ENCODE data around the gene NFATC3. TPM values are rescaled to one million over a fixed set of nuclear protein-coding genes. Genes with fewer than 3 reads are reported as not detected.

Gene NFATC3
- total RNA-seq, 1 donor from 2014 or later, result 34.2 TPM

- DNase-seq (ENCODE audit: low spot score), result no peak
- H4K20me1 ChIP-seq (ENCODE audit: low read depth), result peaks cover 22% of the 10 kb centered on the region
- no peaks in the 10 kb centered on the region for H3K36me3 ChIP-seq
- Mint-ChIP-seq H3K4me1 (peaks cover 4% of the 10 kb centered on the region), H3K4me3 (no peak overlapping the region), H3K27ac (peak overlapping the region; percentile 24), H3K27me3 (ENCODE audit: insufficient read depth, low read depth) (peaks cover 26% of the 10 kb centered on the region), H3K36me3 (peaks cover 4% of the 10 kb centered on the region), H3K9me3 (no peaks in the 10 kb centered on the region)
- no peak overlapping the region for H2AFZ ChIP-seq (replicated peaks)
- H3F3A ChIP-seq (ENCODE audit: low read depth), result peaks cover 29% of the 10 kb centered on the region
- H3K4me1 ChIP-seq, result peaks cover 12% of the 10 kb centered on the region
- H3K9ac ChIP-seq, result no peak overlapping the region
- no peak overlapping the region for H3K4me2 ChIP-seq
- no peaks in the 10 kb centered on the region for H3K9me3 ChIP-seq (ENCODE audit: low read depth)
- H3K79me2 ChIP-seq (ENCODE audit: low read depth), result no peaks in the 10 kb centered on the region
- H3K27me3 ChIP-seq, result peaks cover 27% of the 10 kb centered on the region
- TF ChIP-seq EZH2phosphoT487 (IDR thresholded peaks at IDR 0.05) (no peak), EZH2 (IDR thresholded peaks at IDR 0.05) (no peak)
- TF ChIP-seq, protein P1, sequence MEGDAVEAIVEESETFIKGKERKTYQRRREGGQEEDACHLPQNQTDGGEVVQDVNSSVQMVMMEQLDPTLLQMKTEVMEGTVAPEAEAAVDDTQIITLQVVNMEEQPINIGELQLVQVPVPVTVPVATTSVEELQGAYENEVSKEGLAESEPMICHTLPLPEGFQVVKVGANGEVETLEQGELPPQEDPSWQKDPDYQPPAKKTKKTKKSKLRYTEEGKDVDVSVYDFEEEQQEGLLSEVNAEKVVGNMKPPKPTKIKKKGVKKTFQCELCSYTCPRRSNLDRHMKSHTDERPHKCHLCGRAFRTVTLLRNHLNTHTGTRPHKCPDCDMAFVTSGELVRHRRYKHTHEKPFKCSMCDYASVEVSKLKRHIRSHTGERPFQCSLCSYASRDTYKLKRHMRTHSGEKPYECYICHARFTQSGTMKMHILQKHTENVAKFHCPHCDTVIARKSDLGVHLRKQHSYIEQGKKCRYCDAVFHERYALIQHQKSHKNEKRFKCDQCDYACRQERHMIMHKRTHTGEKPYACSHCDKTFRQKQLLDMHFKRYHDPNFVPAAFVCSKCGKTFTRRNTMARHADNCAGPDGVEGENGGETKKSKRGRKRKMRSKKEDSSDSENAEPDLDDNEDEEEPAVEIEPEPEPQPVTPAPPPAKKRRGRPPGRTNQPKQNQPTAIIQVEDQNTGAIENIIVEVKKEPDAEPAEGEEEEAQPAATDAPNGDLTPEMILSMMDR (IDR thresholded peaks at IDR 0.05), result no peak
- no peak overlapping the region for H3K4me3 ChIP-seq
- no peak overlapping the region for H3K27ac ChIP-seq
Observed at GRCh38 chr16:68231384-68232136, 146.4 kb downstream of the NFATC3 start.

DNA sequence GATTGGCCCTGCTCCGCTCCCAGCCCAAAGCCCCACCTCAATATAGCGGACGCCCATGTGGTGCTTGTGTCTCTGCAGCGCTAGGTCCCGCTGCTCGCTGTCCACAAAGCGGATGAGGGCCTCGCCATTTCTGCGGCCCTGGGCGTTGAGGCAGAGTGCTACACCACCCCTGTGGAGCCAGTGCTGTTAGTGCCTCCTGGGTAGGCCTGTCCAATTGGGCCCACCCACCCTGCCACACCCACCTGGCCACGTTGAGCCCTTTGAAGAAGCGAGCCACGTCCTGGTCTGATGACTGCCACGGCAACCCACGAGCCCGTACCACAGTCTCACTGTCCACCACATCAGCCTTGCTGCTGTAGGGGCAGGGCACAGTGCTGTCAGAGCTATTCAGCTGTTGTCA lies 147.2 kb downstream of the NFATC3 start:
- Histone ChIP-seq H3K27me3 (peaks cover 33% of the 10 kb centered on the region), H3F3A (ENCODE audit: low read depth) (peaks cover 37% of the 10 kb centered on the region), H4K20me1 (ENCODE audit: low read depth) (peaks cover 22% of the 10 kb centered on the region), H3K9ac (no peak overlapping the region), H3K27ac (no peak overlapping the region), H2AFZ (replicated peaks) (no peak overlapping the region), H3K36me3 (no peaks in the 10 kb centered on the region), H3K4me2 (no peak overlapping the region), H3K4me3 (no peak overlapping the region), H3K9me3 (ENCODE audit: low read depth) (no peaks in the 10 kb centered on the region), H3K79me2 (ENCODE audit: low read depth) (no peaks in the 10 kb centered on the region), H3K4me1 (peaks cover 19% of the 10 kb centered on the region)
- no peak for DNase-seq (ENCODE audit: low spot score)
- Mint-ChIP-seq H3K27me3 (ENCODE audit: insufficient read depth, low read depth) (peaks cover 31% of the 10 kb centered on the region), H3K4me3 (no peak overlapping the region), H3K9me3 (no peaks in the 10 kb centered on the region), H3K27ac (no peak overlapping the region), H3K36me3 (peaks cover 4% of the 10 kb centered on the region), H3K4me1 (peaks cover 9% of the 10 kb centered on the region)
- TF ChIP-seq EZH2 (IDR thresholded peaks at IDR 0.05) (no peak), EZH2phosphoT487 (IDR thresholded peaks at IDR 0.05) (no peak)
- TF ChIP-seq, protein P1 (IDR thresholded peaks at IDR 0.05), result no peak

GRCh38 chr16:68233085-68233834 lies 148.1 kb downstream of the NFATC3 start:
- Mint-ChIP-seq H3K36me3 (peaks cover 4% of the 10 kb centered on the region), H3K27me3 (ENCODE audit: insufficient read depth, low read depth) (peaks cover 31% of the 10 kb centered on the region), H3K4me1 (peaks cover 14% of the 10 kb centered on the region), H3K9me3 (no peaks in the 10 kb centered on the region), H3K4me3 (no peak overlapping the region), H3K27ac (no peak overlapping the region)
- H3K36me3 ChIP-seq, result no peaks in the 10 kb centered on the region
- H2AFZ ChIP-seq (replicated peaks), result no peak overlapping the region
- DNase-seq (ENCODE audit: low spot score), result no peak
- peaks cover 40% of the 10 kb centered on the region for H3F3A ChIP-seq (ENCODE audit: low read depth)
- no peaks in the 10 kb centered on the region for H3K79me2 ChIP-seq (ENCODE audit: low read depth)
- peaks cover 19% of the 10 kb centered on the region for H3K4me1 ChIP-seq
- H3K27ac ChIP-seq, result no peak overlapping the region
- no peak overlapping the region for H3K9ac ChIP-seq
- no peaks in the 10 kb centered on the region for H3K9me3 ChIP-seq (ENCODE audit: low read depth)
- H3K4me2 ChIP-seq, result no peak overlapping the region
- peaks cover 33% of the 10 kb centered on the region for H3K27me3 ChIP-seq
- TF ChIP-seq, protein P1 (IDR thresholded peaks at IDR 0.05), result no peak
- TF ChIP-seq EZH2 (IDR thresholded peaks at IDR 0.05) (no peak), EZH2phosphoT487 (IDR thresholded peaks at IDR 0.05) (no peak)
- peaks cover 22% of the 10 kb centered on the region for H4K20me1 ChIP-seq (ENCODE audit: low read depth)
- no peak overlapping the region for H3K4me3 ChIP-seq

Measured in neural progenitor cell (in vitro differentiated cells).